Effector memory CD8-positive, alpha-beta T cell (primary cell): Measurements from ENCODE around the gene SPOCK1.

Experiments used
- ATAC-seq: fragments of 150-1000 bp; cut with Tn5 transposase; replicated peaks from 2 replicates; pipeline ENCODE4 v1.10.0; 2021; ENCODE audit warnings: mild to moderate bottlenecking, moderate library complexity
- DNase-seq, 3 experiments: peaks; one replicate each; pipeline ENCODE4 v3.0.0; 2021
- H3K27ac Mint-ChIP-seq, 2 donors: one replicate each; pipeline ENCODE4 v1.8.0; 2022; ENCODE audit warnings: mild to moderate bottlenecking in 2 of 2, mixed read lengths in 2 of 2, moderate library complexity in 2 of 2
- H3K27me3 Mint-ChIP-seq, 2 donors: one replicate each; pipeline ENCODE4 v1.8.0; 2022; ENCODE audit warnings: mixed read lengths in 2 of 2
- H3K36me3 Mint-ChIP-seq: one replicate; pipeline ENCODE4 v1.8.0; 2022; ENCODE audit warnings: mild to moderate bottlenecking, moderate library complexity, mixed read lengths; ENCODE audit not compliant: insufficient read depth
- H3K4me1 Mint-ChIP-seq, 2 donors: one replicate each; pipeline ENCODE4 v1.8.0; 2022; ENCODE audit warnings: low read depth in 2 of 2, mixed read lengths in 2 of 2
- H3K4me3 Mint-ChIP-seq, 2 donors: one replicate each; pipeline ENCODE4 v1.8.0; 2022; ENCODE audit warnings: mild to moderate bottlenecking in 2 of 2, mixed read lengths in 2 of 2, moderate library complexity in 2 of 2
- H3K9me3 Mint-ChIP-seq, 2 donors: one replicate each; pipeline ENCODE4 v1.8.0; 2022; ENCODE audit warnings: mixed read lengths in 2 of 2

Gene SPOCK1

DNA sequence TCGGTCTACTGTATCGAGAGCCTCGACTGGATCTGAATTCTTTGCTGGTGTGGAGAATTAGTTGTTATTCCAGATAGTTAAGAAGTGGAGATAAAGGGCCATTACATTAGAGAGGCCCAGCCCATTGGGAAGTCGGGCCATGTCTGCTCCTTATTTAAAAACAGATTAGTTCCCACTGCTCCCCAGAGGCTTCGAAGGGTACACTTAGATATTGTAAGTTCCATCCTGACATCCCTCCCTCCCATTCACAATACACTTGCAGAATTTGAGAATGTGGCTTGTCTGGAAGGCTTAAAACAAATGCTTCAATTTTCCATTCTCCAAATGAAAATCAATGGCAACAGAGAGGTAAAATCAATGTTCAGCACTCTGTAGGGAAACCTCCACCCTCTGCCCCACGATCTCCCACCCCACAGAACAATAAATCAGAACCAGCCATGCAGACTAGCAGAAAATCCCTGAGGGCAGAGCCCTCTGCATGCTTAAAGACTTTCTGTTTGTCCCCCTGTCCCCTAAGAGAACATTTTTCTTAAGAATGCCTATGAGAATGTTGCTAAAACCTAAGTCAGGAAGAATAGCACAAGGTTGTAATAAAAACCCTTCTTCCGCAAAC is 364.1 kb downstream of the SPOCK1 start:
- ATAC-seq = no peak
- no peak overlapping the region for H3K4me3 Mint-ChIP-seq
- no peaks in the 10 kb centered on the region for H3K4me1 Mint-ChIP-seq
- no peak for DNase-seq
- H3K27me3 Mint-ChIP-seq = peaks cover 0 to 6% of the 10 kb centered on the region in 2 donors
- H3K27ac Mint-ChIP-seq = no peak overlapping the region
- H3K9me3 Mint-ChIP-seq = no peaks in the 10 kb centered on the region
- H3K36me3 Mint-ChIP-seq = no peaks in the 10 kb centered on the region

- H3K9me3 Mint-ChIP-seq = peaks cover 0 to 3% of the 10 kb centered on the region in 2 donors
- ATAC-seq = no peak
- H3K27ac Mint-ChIP-seq = no peak overlapping the region
- no peaks in the 10 kb centered on the region for H3K36me3 Mint-ChIP-seq
- peaks cover 0 to 6% of the 10 kb centered on the region in 2 donors for H3K27me3 Mint-ChIP-seq
- H3K4me1 Mint-ChIP-seq = no peaks in the 10 kb centered on the region
- H3K4me3 Mint-ChIP-seq = no peak overlapping the region
- DNase-seq = no peak
Measured at GRCh38 chr5:137129886-137130680, 369.0 kb downstream of the SPOCK1 start.

DNA sequence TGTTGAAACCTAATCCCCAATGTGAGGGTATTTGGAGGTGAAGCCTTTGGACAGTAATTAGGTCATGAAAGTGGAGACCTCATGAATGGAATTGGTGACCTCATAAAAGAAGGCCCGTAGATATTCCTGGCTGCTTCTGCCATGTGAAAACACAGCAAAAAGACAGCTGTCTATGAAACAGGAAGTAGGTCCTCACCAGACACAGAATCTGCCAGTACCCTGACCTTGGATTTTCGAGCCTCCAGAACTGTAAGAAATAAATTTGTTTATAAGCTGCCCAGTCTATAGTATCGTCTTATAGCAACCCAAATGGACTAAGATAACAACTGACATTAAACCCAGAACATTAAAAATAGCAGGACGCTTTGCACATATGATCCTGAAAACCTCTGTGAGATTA is 371.1 kb downstream of the SPOCK1 start:
- DNase-seq = no peak
- Mint-ChIP-seq H3K9me3 (peaks cover 0 to 3% of the 10 kb centered on the region in 2 donors), H3K4me3 (no peak overlapping the region), H3K4me1 (no peaks in the 10 kb centered on the region), H3K27me3 (peaks cover 0 to 6% of the 10 kb centered on the region in 2 donors), H3K36me3 (no peaks in the 10 kb centered on the region), H3K27ac (no peak overlapping the region)
- ATAC-seq = no peak

- no peaks in the 10 kb centered on the region for H3K4me1 Mint-ChIP-seq
- H3K36me3 Mint-ChIP-seq = no peaks in the 10 kb centered on the region
- H3K4me3 Mint-ChIP-seq = no peak overlapping the region
- H3K27ac Mint-ChIP-seq = no peak overlapping the region
- H3K27me3 Mint-ChIP-seq = peaks cover 0 to 6% of the 10 kb centered on the region in 2 donors
- no peak for ATAC-seq
- H3K9me3 Mint-ChIP-seq = peaks cover 0 to 3% of the 10 kb centered on the region in 2 donors
- no peak for DNase-seq
Measured at GRCh38 chr5:137126829-137127228, 372.3 kb downstream of the SPOCK1 start.

GRCh38 chr5:137122558-137122957 is 376.6 kb downstream of the SPOCK1 start:
- Mint-ChIP-seq H3K9me3 (no peaks in the 10 kb centered on the region), H3K4me1 (no peaks in the 10 kb centered on the region), H3K36me3 (no peaks in the 10 kb centered on the region), H3K4me3 (no peak overlapping the region), H3K27me3 (no peaks in the 10 kb centered on the region), H3K27ac (no peak overlapping the region)
- no peak for DNase-seq
- no peak for ATAC-seq

- H3K36me3 Mint-ChIP-seq = no peaks in the 10 kb centered on the region
- H3K27me3 Mint-ChIP-seq = peaks cover 2 to 3% of the 10 kb centered on the region in 2 donors
- H3K27ac Mint-ChIP-seq = no peak overlapping the region
- H3K4me1 Mint-ChIP-seq = no peaks in the 10 kb centered on the region
- ATAC-seq (no peak), DNase-seq (no peak)
- H3K9me3 Mint-ChIP-seq = peaks cover under 1 to 3% of the 10 kb centered on the region in 2 donors
- no peak overlapping the region for H3K4me3 Mint-ChIP-seq
Measured at GRCh38 chr5:137122075-137122474, 377.1 kb downstream of the SPOCK1 start.

- H3K27me3 Mint-ChIP-seq = peaks cover 9 to 11% of the 10 kb centered on the region in 2 donors
- H3K27ac Mint-ChIP-seq = no peak overlapping the region
- peaks cover 6 to 11% of the 10 kb centered on the region in 2 donors for H3K9me3 Mint-ChIP-seq
- ATAC-seq (no peak), DNase-seq (no peak)
- H3K36me3 Mint-ChIP-seq = no peaks in the 10 kb centered on the region
- peaks cover 0 to 1% of the 10 kb centered on the region in 2 donors for H3K4me1 Mint-ChIP-seq
- no peak overlapping the region for H3K4me3 Mint-ChIP-seq
Measured at GRCh38 chr5:137119321-137119720, 379.8 kb downstream of the SPOCK1 start.

- ATAC-seq = no peak
- Mint-ChIP-seq H3K4me1 (peaks cover 0 to 1% of the 10 kb centered on the region in 2 donors), H3K36me3 (no peaks in the 10 kb centered on the region), H3K27ac (no peak overlapping the region), H3K4me3 (no peak overlapping the region), H3K9me3 (peaks cover 6 to 11% of the 10 kb centered on the region in 2 donors), H3K27me3 (peaks cover 9 to 11% of the 10 kb centered on the region in 2 donors)
- no peak for DNase-seq
Measured at GRCh38 chr5:137118629-137119028, 380.5 kb downstream of the SPOCK1 start.

DNA sequence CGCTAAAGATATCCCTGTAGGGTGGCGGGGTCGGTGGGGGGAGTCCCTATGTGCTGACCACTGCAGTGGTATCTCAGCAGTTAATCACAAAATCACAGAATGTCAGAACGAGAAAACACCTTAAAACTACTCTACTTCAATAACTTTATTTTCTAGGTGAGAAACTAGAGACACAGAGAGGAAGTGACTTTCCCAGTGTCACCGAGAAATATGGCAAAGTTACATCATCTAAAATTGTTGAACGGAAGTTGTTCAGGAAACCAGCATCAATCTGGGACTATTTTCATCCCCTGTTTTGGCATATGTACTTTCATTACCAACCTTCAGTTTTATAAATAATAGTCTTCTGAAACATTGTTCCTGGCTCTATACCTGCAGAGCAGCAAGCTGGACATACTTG is 384.0 kb downstream of the SPOCK1 start:
- Mint-ChIP-seq H3K36me3 (no peaks in the 10 kb centered on the region), H3K9me3 (peaks cover 7 to 11% of the 10 kb centered on the region in 2 donors), H3K4me1 (peaks cover 0 to 1% of the 10 kb centered on the region in 2 donors), H3K27me3 (peaks cover 9 to 40% of the 10 kb centered on the region in 2 donors), H3K27ac (no peak overlapping the region), H3K4me3 (no peak overlapping the region)
- DNase-seq (no peak), ATAC-seq (no peak)

GRCh38 chr5:137114529-137114928 is 384.6 kb downstream of the SPOCK1 start:
- H3K27ac Mint-ChIP-seq = no peak overlapping the region
- ATAC-seq (no peak), DNase-seq (no peak)
- H3K36me3 Mint-ChIP-seq = no peaks in the 10 kb centered on the region
- peaks cover 12 to 43% of the 10 kb centered on the region in 2 donors for H3K27me3 Mint-ChIP-seq
- peaks cover 0 to 1% of the 10 kb centered on the region in 2 donors for H3K4me1 Mint-ChIP-seq
- no peak overlapping the region for H3K4me3 Mint-ChIP-seq
- H3K9me3 Mint-ChIP-seq = peaks cover 9 to 11% of the 10 kb centered on the region in 2 donors

DNA sequence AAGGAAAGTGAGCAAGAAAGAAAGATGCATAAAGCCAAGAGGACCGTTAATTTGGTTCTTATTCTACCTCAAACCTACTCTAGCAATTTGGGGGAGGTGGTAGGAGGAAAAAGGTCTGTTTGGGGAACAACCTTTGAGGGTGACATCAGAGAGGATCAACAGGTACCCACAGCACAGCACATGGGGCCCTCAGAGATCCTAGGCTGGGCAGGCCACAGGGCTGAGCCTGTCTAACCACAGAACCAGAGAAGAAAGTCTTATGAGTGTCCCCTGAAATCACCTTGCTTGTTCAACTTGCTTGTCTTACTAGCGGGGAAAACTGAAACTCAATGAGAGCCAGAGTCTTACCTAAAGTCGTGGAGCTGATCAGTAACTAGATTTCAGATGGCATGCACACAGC is 385.2 kb downstream of the SPOCK1 start:
- peaks cover 9 to 11% of the 10 kb centered on the region in 2 donors for H3K9me3 Mint-ChIP-seq
- no peaks in the 10 kb centered on the region for H3K36me3 Mint-ChIP-seq
- no peak overlapping the region for H3K27ac Mint-ChIP-seq
- ATAC-seq (no peak), DNase-seq (no peak)
- no peak overlapping the region for H3K4me3 Mint-ChIP-seq
- H3K4me1 Mint-ChIP-seq = peaks cover 0 to 1% of the 10 kb centered on the region in 2 donors
- H3K27me3 Mint-ChIP-seq = peaks cover 18 to 43% of the 10 kb centered on the region in 2 donors

DNA sequence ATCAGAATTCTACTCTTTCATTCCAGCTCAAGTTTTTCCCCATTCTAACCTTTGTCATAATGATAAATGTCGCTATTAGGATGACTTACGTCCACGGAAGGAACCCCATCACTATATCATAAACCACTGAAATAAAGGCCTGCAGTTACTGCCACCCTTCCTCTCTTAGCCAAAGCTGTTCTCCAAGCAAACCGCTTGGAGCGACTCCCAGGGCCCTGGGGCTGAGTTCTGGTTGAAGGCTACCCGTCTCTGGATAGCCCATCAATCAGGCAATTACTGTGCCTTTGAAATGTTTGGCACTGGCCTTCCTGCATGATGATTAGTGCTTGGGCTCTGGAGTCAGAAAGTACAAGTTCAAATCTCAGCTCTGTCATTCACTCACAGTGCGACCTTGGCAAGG is 386.0 kb downstream of the SPOCK1 start:
- Mint-ChIP-seq H3K27ac (no peak overlapping the region), H3K27me3 (peaks cover 18 to 43% of the 10 kb centered on the region in 2 donors), H3K4me3 (no peak overlapping the region), H3K9me3 (peaks cover 9 to 11% of the 10 kb centered on the region in 2 donors), H3K4me1 (peaks cover 0 to 1% of the 10 kb centered on the region in 2 donors), H3K36me3 (no peaks in the 10 kb centered on the region)
- ATAC-seq (no peak), DNase-seq (no peak)

GRCh38 chr5:137105351-137106035 is 393.6 kb downstream of the SPOCK1 start:
- H3K9me3 Mint-ChIP-seq = peaks cover 7% of the 10 kb centered on the region in 2 donors
- peaks cover 7 to 14% of the 10 kb centered on the region in 2 donors for H3K27me3 Mint-ChIP-seq
- H3K4me1 Mint-ChIP-seq = no peaks in the 10 kb centered on the region
- no peaks in the 10 kb centered on the region for H3K36me3 Mint-ChIP-seq
- H3K4me3 Mint-ChIP-seq = no peak overlapping the region
- ATAC-seq = no peak
- DNase-seq = no peak
- no peak overlapping the region for H3K27ac Mint-ChIP-seq
